GM08714 (cell line): ENCODE measurements around the gene NDUFAF8.
A peak's percentile ranks its signal among the peaks of the same experiment; 100 is the strongest.
"Not testable (repeated sequence)": the region's sequence is repeated elsewhere in the genome, so short reads cannot be mapped to it uniquely, and the experiment has no call there.

Source experiments
- H3K4me3 ChIP-seq: fragments of 200-500 bp; sonication (Bioruptor generic); 2 replicates; pipeline ENCODE4 v1.5.1; 2014; ENCODE audit warnings: mild to moderate bottlenecking, low read length, inconsistent platforms
- ZNF274 ChIP-seq: IDR thresholded peaks from 2 replicates; pipeline ENCODE4 v1.6.1; 2012; ENCODE audit warnings: mild to moderate bottlenecking, low read depth, low read length

The NDUFAF8 gene

DNA sequence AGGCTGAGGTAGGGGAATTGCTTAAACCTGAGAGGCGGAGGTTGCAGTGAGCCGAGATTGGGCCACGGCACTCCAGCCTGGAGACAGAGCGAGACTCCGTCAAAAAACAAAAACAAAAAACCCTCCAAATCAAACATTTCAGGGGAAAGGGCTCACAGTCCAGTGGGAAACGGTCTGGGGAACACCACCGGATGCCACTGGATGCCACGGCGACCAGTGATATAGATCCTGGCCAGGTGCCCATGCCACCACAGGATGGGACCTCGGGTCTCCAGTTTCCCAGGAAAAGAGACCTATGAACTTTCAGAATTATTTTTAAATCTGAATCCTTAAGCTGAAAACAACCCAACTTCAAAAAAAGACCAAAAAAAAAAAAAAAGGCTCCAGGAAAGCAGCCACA is 28.7 kb upstream of the NDUFAF8 start:
- TF ChIP-seq ZNF274: no peak
- no peak overlapping the region for H3K4me3 ChIP-seq

DNA sequence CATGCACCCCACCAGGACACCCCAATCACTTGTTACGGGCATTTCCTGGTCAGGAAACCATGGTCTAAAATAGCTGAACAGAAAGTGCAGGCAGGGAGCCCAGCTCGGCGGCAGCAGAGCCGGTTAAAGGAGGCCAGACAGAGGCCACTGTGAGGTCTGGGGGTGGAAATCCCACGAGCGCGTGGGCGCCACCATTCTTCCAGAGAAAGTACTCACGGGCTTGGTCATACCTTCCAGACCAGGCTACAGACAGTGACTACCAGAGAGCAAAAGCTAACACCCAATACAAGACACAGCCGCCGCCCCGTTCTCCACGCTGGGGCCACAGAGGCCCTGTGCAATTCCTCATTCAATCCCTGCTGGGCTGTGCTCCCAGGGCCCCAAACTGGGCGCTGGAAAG is 28.2 kb upstream of the NDUFAF8 start:
- TF ChIP-seq ZNF274: no peak
- H3K4me3 ChIP-seq: no peak overlapping the region

- no peak overlapping the region for H3K4me3 ChIP-seq
- TF ChIP-seq ZNF274: no peak
Measured at GRCh38 chr17:81212365-81212764, 26.8 kb upstream of the NDUFAF8 start.

GRCh38 chr17:81213978-81214377 is 25.1 kb upstream of the NDUFAF8 start:
- TF ChIP-seq ZNF274: no peak
- H3K4me3 ChIP-seq: no peak overlapping the region

DNA sequence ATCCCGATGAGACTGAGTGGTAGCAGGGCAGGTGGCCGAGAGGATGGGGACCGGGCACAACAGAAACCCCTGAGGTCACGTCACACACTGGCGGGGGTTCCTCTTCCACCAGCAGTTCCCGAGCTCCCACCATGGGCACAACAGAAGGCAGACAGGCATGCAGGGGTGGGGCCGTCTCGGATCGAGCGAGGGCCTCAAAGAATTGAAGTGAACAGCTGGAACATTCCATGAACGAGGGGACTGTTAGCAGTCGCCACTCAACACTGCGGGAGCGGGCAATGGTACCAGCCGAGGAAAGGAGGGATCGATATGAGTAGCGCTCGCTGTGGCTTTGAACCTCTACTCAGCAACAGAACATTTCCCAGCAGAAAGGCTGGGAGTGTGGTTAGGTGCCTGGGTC is 21.6 kb upstream of the NDUFAF8 start:
- no peak for TF ChIP-seq ZNF274
- H3K4me3 ChIP-seq: no peak overlapping the region

DNA sequence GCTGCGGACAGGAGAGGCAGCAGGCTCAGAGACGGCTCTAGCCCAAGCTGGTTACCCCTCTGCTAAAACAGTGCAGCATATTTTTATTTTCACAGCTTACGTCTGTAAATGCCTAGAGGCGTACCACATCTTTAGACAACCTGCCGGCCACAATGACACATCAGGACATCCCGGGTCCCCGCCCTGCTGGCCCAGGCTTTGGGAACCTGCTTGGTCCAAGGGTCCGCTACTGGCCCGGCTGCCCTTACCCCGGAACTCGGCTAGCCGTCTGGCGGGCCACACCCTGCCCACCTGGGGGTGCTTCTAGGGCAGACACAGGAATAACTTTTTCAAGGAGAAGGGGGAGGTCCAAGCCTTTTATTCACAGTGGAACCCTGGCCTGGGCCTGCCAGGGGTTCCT is 20.7 kb upstream of the NDUFAF8 start:
- no peak overlapping the region for H3K4me3 ChIP-seq
- TF ChIP-seq ZNF274: no peak

DNA sequence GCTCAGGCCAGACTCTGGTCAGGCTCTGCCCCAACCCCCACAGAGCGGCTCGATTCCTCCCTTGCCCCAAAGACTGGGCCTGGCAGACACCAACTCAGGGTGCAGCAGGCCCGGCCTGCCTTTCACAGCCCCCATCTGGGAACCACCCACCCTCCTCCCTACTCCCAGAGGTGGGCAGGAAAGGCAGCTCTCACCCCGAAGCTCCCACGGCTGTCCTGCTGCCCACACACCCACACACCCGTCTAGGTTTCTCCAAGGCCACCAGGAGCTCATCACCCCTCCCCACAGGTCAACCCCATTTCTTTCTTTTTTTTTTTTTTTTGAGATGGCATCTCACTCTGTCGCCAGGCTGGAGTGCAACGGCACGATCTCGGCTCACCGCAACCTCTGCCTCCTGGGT is 20.1 kb upstream of the NDUFAF8 start:
- H3K4me3 ChIP-seq: no peak overlapping the region
- no peak for TF ChIP-seq ZNF274

GRCh38 chr17:81219476-81220180 is 19.5 kb upstream of the NDUFAF8 start:
- H3K4me3 ChIP-seq: no peak overlapping the region
- no peak for TF ChIP-seq ZNF274

GRCh38 chr17:81221371-81221841 is 17.7 kb upstream of the NDUFAF8 start:
- TF ChIP-seq ZNF274: no peak
- H3K4me3 ChIP-seq: no peak overlapping the region

DNA sequence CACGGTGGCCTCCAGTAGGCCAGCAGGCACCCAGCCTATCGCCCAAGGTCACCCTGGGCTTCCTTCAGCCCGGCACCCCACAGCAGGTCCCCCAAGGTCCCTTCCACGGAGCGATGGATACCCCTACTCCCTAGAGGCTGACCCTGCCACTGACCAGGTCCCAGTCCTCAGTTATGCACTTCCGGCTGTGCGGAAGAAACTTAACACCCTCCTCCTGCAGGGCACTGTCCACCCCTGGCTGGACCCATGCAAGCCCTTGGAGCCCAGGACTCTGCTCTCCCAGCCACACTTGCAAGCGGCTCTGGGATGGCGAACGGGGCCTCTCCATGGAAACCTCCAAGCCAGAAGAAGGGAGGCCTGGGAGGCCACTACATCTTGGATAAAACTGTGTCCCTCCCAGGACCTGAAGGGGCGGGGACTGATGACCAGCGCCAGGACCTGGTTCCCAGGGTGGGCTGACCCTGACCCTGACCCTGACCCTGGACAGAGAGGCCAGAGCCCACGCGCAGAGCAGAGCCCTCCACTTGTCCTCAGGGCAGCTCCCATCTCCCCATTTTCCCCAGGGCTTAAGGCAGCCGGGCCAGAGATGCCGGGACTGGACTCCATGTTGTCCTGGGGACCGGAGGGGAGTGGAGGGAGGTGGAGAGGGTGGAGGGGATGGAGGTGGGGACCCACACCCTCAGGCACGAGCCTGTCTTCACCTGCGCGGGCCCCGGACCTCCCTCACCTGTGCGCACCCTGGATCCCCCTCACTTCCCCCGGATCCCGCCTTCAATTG is 17.1 kb upstream of the NDUFAF8 start:
- TF ChIP-seq ZNF274: no peak
- H3K4me3 ChIP-seq: peak overlapping the region; percentile 84

- TF ChIP-seq ZNF274: no peak
- H3K4me3 ChIP-seq: peak overlapping the region; percentile 84
Measured at GRCh38 chr17:81222620-81222905, 16.6 kb upstream of the NDUFAF8 start.

- H3K4me3 ChIP-seq: peak within 1 kb of the TSS; percentile 84
- TF ChIP-seq ZNF274: no peak
Measured at GRCh38 chr17:81222906-81223761, 16.0 kb upstream of the NDUFAF8 start, which contains the start of gene CEP131. Gene CEP131, minus strand, starts transcription at chr17:81222965. Its CDS starts 2,909 bp downstream, at chr17:81220056.

DNA sequence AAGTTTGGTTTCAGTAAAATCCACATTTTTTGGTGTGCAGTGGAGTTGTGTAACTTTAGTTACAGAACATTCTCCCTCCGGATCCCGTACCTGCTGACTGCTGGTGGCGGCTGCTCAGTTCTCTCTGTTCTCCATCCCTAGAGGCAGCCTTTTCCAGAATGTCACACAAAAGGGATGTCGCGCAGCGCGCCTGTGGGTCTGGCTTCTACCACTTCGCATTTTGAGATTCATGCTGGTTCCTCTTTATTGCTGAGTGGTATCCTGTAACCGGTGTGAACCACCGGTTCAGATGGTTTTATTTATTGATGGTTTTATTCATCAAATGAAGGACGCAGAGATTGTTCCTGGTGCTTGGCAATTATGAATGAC is 15.4 kb upstream of the NDUFAF8 start:
- H3K4me3 ChIP-seq: no peak overlapping the region; the same call in 1 of the 2 replicates
- no peak for TF ChIP-seq ZNF274

DNA sequence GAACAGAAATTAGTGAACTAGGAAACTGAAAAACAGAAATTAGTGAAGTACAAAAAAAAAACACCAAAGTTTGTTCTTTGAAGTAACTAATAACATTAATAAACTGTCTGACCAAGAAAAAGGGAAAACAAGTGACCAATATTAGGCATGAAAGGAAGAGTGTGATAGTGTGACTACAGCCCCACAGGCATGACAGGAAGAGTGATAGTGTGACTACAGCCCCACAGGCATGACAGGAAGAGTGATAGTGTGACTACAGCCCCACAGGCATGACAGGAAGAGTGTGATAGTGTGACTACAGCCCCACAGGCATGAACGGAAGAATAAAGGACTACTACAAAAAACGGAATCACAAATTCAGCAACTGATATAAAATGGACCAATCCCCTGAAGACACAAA is 11.5 kb upstream of the NDUFAF8 start:
- not testable (repeated sequence) for H3K4me3 ChIP-seq

DNA sequence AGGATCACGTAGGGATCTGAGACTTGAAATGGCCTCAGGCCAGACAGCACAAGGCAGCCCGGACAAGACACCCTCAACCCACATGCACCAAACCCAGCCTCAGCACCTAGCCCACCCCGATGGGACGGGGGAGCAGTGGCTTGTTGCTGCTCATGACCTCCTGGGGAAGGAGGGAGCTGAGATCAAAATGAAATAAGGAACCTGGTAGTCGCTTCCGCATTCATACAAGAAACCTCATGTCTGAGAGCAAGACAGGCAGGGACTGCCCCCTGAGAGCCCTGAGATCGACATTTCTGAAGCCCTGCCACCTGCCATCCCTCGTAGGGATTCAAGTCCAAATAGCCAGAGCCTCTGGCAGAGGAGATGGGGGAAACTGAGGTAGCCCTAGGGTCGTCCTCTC is 10.7 kb upstream of the NDUFAF8 start:
- no peak for TF ChIP-seq ZNF274
- H3K4me3 ChIP-seq: no peak overlapping the region
